ENCODE data around the gene HOXA7.
A peak's percentile ranks its signal among the peaks of the same experiment; 100 is the strongest.

The HOXA7 gene

DNA sequence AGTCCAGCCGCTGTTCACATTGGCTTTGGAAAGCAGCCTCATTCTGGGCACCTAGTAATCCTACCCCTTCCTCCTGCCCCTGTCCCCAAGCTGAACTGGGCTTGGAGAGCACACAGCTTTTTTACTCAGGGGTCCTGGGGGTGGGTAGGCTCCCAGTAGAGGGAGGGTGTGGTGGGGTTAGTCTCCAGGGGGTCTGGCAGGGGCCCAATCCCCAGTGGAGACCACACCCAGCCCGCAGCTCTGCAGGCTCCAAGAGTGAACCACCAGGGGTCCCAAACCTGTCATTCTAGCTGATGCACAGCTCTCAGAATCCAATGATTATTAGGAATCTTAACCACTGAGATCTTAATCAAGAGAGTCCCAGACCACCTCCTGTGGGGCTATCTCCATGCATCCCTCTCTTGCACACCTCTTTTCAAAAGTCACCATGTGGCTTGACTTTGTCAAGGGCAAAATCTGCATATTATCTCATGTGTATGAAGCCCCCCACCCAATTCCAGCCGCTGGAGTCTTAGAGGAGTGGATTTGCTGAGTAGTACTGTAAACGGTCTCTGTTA lies 25.9 kb upstream of the HOXA7 start:
- DNase-seq, result peak in 1 of 5 experiments; percentile 1

DNA sequence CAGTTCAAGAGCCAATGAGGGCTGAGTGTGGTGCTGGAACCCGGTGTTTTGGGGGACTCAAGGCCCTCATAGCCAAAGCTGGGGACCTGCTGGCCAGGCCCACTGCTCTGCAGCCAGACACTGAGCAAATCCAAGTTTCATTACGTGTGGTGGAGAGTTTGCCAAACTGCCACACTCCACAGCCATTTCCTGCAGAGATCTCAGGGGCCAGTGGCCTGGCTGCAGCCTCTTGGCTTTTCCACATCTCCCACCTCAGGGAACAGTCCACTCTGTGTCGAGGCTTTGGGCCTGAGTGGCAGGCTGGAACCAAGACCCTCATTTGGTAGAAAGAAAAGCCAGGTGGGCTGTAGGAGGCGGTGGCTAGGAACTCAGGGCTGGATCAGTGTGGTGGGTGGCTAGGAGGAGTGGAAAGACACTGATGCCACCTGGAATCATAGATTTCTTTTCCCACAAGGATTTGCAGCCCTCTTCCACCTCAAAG lies 25.4 kb upstream of the HOXA7 start:
- no peak for DNase-seq

DNA sequence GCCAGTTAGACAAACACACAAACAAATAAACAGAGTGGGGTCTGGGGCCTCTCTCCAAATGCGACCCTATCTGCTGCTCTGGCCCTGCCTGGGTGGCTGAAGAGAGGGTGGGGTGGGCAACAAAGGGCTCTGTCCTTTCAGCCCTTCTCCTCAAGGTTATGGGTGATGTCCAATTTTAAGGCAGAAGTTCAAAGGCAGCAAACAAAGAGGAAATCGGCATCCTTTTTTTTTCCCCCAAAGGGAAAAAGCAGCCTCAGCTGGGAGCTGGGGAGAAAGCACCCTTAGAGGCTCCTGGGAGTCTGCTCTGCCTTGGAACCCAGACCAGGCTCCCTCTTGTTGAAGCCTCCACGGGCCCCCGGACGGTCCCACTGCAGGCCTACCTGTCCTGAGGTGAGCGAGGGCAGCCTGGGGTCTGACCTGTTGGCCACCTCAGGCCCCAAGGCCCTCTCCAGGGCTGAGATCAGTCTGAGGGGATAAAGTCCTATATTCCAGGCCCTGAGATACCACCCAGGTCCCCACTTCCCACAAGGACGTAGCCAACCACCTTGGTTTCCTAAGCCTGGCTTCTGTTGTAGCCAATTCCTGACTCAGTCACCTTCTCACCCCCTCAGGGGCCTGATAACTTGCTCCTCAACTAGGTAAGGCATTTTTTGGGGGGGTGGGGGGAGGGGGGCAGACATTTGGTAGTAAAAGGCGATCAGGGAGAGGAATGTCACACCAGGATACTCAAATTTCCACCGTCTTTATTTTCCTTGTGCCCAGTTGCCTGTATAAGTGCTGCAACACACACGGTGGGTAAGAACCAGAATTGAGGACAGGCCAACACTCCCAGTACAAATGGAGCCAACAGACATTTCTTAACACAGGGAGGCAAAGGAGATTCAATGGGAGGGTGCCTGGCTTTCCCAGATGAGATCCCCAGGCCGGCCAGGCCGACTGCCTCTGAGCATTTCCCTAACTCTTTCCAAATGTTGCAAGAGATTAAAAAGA lies 24.3 kb upstream of the HOXA7 start:
- peak in 1 of 5 experiments; percentile 4 for DNase-seq

DNA sequence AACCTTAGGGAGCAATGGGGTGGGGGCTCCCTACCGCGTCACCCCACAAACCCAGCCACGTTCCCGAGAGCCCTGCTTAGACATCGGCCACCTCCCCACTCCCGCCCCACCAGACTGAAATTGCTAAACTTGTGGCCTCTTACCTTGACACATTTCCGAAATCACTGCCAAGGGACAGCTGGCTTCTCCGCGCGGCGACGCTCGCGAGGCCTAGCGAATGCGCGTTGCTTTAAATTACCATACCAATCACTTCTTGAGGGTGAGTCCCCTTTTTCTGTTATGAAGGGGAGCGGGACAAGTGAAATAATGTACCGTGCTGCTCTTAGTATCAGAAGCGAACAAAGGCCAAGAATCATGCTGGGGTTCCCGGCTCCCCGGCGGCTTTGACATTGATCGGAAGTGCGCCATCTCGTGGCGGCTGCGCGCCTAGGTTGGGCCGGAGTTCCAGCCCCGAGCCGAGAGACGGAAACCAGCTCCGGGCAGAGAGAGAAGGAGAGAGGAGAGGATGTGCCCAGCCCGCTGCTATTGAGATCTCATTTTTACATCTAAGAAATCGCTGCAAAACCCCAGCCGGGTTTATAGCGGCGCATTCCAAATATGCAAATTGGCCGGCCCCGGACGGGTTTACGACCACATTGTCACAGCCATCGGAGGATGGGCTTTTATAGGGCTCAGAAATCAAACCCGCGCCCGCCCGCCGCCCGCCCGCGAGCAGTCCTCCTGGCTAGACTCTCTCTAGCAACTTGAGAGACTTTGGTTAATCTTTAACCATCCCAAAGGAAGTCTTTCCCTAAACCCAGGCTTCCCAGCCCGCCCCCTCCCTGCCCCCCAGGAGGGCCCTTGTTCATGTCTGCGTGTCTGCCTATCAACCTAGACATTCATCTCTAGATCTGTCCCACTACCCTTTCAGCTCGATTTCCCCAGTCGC lies 23.3 kb upstream of the HOXA7 start:
- DNase-seq, result peak in 4 of 5 experiments; percentile 0 to 58 (median 42)

DNA sequence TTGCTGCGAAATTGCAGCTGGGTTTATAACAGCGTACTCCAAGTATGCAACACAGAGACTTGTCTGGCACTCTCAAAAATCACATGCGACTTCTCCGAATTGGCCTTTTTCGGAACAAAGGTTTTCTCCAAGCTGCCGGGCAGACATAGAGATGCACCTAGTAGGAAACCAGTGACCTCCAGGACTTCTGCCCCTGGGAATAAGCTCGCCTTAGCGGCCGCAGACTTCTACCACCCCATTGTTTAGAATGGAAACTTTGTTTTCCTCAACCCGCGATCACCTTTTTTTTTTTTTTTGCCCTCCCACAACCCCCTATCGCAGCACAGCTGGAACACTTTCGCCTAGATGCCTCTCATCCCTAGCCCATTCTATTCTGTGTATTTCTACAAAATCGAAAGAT lies 22.6 kb upstream of the HOXA7 start:
- DNase-seq, result no peak

DNA sequence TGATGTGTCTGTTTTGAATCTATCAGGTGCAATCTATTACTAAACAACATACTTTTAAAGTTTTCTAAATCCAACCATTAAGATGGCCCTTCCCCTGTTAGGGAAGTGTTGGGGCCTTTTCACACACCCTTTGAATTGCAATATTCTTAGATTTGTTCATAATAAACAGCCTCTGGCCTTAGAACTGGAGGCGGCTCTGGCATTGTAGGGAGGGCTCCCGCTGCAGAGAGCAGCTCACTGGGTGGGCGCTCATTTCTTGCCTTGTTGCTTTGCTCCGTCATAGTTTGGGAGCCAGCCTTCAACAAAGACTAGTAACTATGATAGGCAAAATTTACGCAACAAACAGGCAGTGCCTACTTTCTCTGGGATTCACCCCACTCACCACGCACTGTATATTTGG lies 21.9 kb upstream of the HOXA7 start:
- DNase-seq, result no peak

DNA sequence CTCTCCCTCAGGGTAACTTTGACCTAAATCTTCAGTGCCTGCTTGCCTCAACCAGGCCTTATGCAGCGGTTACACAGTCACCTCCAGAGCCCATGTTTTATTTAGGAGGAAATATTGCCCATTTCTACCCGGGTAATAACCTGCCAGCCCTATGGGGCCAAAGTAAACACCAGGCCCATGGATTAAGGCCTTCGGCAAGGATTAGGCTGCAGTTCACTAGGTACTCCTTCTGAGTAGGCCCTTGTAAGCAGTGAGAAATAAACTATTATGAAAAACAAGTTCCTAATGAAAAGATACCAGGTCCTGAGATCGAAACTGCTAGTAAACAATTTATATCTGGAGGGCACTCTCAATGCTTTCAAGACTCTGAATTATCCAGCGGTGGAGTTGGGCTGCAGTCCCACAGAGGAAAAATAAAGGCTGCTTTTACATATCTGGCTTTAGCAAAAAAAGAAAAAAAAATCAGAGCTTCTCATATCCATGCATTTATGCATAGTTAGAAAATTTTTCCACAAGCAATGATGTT lies 21.4 kb upstream of the HOXA7 start:
- DNase-seq, result no peak

DNA sequence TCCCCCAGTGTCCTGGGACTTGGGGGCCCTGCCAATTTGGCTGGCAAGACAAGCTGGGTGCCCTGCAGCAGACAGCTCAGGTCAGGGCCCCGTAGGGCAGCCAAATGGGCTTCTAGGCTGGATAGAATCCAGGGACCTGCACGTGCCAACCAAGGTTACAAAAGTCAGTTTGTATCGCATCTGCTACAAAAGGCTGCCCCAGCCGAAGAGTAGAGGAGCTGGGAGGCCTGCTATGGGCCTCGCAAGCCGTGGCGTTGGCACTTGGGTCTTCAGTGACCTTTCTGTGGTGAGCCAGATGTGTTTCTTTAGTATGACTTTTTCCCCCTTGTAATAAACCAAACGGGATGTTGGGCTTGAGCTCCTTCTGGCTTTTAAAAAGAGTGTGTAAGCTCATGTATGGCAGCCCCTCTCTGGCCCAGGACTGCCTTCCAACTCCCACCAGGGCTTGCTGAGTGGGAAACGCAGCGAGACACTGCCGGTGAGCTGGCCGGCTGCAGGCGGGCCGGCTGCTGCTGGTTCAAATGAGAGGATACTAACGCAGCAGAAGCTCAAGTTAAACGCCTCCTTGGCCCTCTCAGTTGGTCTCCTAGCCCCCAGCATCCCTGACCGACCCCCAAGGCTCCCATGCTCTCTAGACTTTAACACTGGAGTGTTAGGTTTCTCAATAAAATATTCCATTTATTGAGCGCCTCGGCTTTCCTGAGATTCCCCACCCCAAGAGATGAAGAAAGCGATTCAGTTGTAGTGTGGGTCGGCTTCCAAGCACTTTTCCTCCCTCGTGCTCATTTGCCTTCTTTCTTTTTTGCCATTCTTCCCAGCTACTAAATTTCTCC lies 20.7 kb upstream of the HOXA7 start:
- peak in 1 of 5 experiments; percentile 2 for DNase-seq

DNA sequence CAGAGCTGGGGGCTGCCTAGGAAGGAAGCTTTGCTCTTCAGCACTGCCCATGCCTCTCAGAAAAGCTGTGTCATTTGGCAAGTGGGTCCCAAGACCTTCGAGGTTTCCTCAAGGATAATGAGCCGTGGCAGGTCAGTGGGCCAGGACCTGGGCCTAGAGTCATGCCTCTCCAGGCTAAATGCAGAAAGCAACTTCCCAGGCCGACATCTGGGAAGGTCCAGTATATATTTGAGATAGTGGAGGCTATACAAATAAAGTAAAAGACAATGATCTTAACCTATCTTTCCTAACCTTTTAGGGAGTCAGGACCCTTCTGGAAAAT lies 20.0 kb upstream of the HOXA7 start:
- DNase-seq, result no peak

DNA sequence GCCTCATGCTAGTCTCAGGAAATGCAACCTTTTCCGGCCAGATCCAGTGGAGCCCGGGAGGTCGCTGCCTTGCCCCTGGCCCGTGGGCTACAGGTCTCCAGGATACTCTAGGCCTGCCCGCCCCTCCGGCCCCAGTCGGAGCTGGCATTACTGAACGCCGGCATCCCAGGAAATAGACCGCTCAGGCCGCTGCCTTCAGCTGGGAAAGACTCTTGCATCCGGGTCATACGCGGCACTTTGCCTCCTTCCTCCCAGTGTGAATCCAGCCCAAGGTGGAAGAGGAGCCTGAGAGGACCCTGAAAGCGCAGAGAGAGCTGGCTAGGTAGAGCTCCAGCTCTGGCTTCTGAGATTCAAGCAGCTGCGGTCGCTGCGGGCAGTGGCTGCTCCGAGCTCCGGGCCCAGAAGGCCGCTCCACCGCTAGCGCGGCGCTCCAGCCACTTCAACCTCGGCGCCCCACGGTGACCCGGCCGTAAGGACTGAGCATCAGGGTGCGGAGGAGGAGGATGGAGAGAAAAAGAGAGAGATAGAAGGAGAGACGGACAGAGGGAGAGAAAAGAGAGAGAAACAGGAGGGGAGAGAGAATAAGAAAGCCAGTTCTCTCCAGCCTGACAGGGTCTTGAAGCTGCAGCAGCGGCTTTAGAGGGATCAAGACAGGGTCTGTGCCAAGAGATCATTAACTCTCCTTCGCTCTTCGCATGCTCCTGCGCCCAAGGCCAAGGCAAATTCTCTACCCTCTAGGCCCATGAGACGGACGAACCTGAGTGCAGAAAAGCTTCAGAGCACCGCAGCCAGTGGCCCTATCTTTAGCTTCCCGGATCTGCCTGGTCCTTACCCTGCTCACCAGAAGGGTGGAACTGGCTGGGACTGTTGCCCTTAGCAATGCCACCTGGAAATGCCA lies 19.4 kb upstream of the HOXA7 start:
- DNase-seq, result peak in 1 of 5 experiments; percentile 4

DNA sequence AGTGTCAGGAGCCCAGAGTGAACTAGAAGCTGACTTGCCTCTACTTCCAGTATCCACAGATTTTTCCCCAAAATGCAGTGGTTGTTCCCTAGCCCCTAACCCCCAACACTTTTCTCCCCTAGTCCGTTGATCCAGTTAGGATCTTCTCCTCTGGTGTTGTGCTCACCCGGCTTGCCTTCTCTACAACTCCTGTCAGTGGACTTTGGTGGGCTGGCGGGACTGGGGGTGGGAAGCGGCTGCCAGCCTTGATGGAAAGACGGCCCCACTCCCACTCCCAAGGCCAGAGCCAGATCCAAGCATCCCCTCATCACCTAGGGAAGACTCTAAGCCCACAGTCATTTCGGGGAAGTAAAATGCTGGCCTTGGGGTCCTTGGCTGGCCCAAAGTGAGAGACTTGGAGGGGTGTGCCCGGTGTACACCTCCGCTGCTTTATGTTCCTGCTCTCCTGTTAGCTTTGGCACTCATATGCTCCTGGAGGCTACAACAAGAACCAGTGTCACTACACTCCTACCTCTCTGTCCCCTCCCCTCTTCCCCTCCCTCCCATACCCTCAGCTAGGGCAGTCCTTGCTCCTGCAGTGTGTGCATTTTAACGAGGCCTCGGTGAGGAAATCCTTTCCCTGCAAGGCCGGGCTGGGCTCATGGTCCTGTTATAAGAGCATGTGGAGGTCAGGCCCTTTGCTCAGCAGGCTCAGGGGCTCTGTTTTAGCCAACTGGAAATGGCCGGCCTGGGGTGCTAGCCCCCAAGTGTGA lies 18.6 kb upstream of the HOXA7 start:
- DNase-seq, result peak in 1 of 5 experiments; percentile 5

DNA sequence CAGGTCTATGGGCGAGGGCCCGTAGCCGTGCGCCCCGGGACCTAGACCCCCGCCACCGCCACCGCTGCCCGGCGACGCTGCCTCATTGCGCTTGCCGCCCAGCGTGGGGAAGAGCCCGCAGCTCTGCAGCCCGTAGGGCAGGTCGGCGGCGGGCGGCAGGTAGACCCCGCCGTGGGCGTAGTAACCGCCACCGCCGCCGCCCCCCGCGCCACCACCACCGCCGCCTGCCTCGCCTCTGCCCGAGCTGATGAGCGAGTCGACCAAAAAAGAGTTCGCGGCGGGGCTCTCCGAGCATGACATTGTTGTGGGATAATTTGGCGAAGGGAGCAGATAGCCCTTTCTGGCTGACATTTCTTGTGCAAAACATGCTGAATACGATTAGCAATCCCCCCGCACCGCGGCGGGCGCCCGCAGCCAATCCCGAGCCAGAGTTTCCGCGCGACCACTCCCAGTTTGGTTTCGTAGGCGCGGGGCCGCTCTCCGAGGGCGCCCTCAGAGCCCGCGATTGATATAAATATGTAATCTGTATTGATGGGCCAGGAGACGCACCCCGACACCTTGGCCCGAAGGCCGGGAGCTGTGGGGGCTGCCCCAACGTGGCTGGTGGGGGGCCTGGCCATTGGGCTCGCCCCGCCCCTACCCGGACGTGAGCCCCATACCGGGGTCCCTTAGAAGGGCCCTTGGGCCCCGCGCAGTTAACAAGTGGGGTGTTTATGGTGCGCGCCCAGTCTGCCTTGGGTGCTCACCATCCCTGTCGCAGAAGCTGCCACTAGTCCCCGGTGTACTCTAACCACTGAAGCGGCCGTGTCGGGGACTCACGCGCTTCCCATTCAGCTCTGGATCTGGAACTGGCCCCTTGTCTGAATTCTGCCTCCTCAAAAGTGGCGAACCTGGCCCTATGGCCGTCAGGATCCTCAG lies 17.7 kb upstream of the HOXA7 start, which contains the start of gene HOXA10:
TSS of gene HOXA10 (minus strand) at position 365 of the 918 bp plus-strand sequence. CDS start at position 351, 14 bp downstream.
- peak in 1 of 5 experiments; percentile 11 for DNase-seq

DNA sequence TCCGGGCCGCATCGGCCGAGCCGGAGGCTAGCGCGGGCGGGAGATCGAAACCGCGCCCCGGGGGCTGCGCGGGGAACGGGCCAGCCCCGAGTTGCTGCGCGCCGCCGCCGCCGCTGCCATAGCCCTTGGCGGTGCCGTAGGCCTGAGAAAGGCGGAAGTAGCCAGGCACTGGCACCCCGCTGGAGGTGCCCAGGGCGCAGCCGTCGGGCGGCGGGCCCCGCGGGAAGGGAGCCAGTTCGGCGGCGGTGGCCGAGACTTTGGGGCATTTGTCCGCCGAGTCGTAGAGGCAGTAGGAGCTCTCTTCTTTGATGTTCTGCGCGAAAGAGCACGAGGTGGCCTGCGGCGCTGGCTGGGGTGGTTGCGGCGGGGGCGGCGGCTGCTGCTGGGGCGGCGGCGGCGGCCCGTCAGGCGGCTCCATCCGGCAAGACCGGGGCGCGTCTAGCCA lies 17.1 kb upstream of the HOXA7 start:
- DNase-seq, result peak in 1 of 5 experiments; percentile 12

DNA sequence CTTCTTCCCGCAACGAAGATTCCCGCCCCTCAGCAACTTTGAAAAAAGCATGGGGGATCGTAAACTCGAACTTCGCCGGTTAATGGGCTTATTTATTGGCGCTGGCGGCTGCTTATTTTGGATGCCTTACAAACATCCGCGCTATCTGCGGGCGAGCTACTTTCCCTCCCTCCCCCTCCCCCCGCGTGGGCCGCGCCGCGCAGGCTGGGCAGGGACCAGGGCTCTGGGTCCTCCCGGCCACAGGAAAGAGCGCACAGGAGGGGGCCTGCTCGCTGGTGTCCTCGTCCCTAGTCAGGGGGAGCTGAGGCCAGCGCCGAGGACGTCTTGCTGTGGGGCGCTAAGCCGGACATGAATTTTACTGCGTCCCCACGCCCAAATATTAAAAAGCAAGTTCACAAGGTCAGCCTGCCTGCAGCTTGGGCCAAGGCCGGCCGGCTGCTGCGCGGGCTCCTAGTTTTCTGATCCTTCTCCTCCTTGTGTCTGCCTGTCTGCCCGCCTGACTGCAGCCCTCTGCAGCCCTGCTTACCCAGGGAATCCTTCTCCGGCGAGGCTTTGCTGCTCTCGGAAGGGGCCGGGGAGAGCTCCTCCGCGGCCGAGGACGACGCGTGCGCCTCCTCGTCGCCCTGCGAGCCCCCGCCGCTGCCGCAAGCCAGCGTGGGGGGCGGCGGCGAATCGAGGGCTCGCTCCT lies 16.5 kb upstream of the HOXA7 start:
- DNase-seq, result peak in 1 of 5 experiments; percentile 9

DNA sequence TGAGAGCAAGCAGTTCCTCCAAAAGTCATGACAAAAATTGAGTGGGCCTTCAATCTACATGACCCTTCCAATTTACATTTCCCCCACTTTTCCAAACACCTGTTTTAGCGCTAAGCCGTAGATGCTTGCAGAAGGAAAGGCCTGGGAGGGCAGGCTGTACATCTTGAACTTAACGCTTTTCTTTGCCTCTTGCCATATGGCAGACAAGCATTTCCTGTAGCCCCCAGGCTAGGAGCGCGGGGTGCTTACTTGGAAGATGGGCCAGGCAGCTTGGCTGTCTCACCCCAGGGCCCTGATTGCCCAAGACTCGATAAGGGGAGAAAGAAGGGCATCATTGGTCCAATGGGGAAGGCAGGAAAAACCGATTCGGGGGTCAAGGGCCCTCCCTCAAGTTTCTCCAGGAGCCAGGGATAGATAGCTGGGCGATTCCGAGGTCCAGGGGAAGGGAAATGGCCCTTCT lies 15.9 kb upstream of the HOXA7 start:
- DNase-seq, result no peak

DNA sequence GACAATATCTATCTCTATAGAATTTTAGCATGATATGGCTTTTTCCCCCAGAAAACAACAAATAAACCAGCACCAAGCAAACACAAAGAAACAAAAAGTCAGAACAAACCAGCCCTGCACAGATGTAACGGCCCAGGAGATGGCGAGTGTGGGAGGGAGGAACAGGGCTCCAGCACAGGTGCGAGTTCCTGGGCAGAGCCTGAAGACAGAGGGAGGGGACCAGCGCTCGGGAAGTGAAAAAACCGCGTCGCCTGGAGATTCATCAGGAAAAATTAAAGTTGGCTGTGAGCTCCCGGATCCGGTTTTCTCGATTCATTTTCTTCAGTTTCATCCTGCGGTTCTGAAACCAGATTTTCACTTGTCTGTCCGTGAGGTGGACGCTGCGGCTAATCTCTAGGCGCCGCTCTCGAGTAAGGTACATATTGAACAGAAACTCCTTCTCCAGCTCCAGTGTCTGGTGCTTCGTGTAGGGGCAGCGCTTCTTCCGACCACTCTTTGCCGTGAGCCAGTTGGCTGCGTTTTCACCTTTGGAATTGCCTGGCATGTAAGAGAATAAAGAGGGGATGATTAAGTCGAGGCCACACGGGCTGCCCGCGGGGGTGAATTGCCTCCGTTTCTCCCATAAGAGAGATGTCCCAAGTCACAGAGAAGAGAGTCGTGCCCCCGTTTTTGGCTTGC lies 15.3 kb upstream of the HOXA7 start:
- peak in 1 of 5 experiments; percentile 4 for DNase-seq

DNA sequence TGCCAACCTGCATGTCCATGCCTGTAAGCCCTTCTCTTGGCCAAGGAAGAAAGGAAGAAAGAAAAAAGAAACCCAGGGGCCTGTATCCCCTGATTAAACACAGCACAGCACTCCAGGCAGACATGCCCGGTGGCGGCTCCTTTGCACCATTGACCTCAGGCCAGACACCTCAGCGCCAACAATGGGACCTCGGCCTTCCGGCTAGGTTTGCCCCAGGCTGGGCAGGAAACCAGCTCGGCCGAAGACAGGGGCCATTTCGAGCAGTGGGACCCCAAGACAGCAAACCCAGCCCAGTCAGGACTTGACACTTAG lies 14.8 kb upstream of the HOXA7 start:
- no peak for DNase-seq
